Measurements from ENCODE around the gene TBX18.

TBX18 gene

DNA sequence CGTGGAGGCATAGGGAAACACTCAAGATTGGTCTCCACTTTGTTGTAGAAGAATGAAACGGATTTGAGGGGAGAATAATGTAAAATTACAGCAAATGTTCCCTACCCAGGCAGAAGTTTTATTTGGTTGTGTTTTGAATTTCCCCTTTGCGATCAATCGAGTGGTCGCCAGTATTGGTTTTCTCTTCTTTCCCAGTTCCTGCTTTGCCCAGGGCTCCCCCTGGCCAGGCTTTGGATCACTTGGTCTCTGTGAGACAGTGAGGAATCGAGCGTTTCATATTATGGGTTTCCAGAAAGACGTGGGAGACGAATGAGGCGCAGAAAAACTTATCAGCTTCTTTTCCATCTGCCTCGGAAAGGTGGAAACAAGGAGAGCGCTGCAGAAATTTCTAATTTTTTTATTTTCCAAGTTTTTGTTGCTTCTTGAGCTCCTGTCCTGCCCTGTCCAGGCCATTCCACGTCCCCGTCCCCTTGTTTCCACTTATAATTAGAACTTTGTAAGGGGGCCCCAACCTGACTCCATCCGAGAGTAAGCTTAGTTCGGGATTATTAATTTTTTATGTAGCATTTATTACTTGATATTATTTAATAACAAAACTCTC lies 7.5 kb upstream of the TBX18 start:
- no peak overlapping the region for H3K27ac ChIP-seq (ENCODE audit: low read depth, low read length)
- no peak overlapping the region for H3K4me2 ChIP-seq (ENCODE audit: low read length)
- H3K9me3 ChIP-seq (ENCODE audit: control insufficient read depth, insufficient read depth, low read length) = peaks cover 2% of the 10 kb centered on the region; the same call in 1 of the 2 replicates
- H3K4me1 ChIP-seq (ENCODE audit: control insufficient read depth, low read length) = no peaks in the 10 kb centered on the region
- H3K4me3 ChIP-seq (ENCODE audit: low read length) = no peak overlapping the region
- no peaks in the 10 kb centered on the region for H3K9me2 ChIP-seq (replicated peaks; ENCODE audit: control insufficient read depth, low read length)
- no peaks in the 10 kb centered on the region for H3F3A ChIP-seq (ENCODE audit: control insufficient read depth, insufficient read depth)
- no peaks in the 10 kb centered on the region for H4K20me1 ChIP-seq (ENCODE audit: control insufficient read depth, insufficient read depth, low read depth, low read length)
- no peaks in the 10 kb centered on the region for H3K36me3 ChIP-seq (ENCODE audit: control insufficient read depth, low read length)
- TF ChIP-seq, protein P1, sequence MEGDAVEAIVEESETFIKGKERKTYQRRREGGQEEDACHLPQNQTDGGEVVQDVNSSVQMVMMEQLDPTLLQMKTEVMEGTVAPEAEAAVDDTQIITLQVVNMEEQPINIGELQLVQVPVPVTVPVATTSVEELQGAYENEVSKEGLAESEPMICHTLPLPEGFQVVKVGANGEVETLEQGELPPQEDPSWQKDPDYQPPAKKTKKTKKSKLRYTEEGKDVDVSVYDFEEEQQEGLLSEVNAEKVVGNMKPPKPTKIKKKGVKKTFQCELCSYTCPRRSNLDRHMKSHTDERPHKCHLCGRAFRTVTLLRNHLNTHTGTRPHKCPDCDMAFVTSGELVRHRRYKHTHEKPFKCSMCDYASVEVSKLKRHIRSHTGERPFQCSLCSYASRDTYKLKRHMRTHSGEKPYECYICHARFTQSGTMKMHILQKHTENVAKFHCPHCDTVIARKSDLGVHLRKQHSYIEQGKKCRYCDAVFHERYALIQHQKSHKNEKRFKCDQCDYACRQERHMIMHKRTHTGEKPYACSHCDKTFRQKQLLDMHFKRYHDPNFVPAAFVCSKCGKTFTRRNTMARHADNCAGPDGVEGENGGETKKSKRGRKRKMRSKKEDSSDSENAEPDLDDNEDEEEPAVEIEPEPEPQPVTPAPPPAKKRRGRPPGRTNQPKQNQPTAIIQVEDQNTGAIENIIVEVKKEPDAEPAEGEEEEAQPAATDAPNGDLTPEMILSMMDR (IDR thresholded peaks at IDR 0.05; ENCODE audit: low read depth, low read length, poor library complexity, severe bottlenecking) = no peak
- no peak for TF ChIP-seq EZH2phosphoT487 (IDR thresholded peaks at IDR 0.05; ENCODE audit: borderline replicate concordance, low read length)
- no peaks in the 10 kb centered on the region for H3K27me3 ChIP-seq (ENCODE audit: control insufficient read depth, low read length)
- no peaks in the 10 kb centered on the region for H3K79me2 ChIP-seq (ENCODE audit: control insufficient read depth, low read length)

DNA sequence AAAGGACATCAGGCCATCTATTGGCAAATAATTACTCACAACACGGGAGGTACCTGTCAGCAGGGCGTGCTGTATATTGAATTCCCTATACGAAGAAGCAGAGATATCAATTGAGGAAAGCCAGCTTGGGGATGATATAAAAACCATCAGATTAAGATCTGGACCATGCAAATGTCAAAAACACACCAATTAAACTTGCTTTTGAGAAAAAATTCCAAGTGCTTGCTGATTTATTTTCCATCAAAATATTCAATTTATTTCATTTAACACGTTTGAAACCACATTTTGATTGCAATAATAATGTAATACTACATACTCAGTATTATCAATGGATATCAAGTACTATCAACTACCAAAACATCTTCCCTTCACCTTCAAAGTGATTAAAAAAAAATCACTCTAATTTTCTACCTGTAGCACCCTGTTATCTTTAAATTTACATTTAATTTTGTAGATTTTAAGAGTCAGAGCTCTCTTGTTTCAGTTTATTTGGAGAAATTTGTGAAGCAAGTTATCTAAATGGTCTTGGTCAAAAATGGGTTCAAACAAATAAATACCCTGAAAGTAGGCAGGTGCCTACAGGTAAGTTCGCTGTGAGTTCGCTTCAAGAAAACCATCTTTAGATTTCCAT lies 6.8 kb upstream of the TBX18 start:
- Histone ChIP-seq H3K36me3 (ENCODE audit: control insufficient read depth, low read length) (no peaks in the 10 kb centered on the region), H3F3A (ENCODE audit: control insufficient read depth, insufficient read depth) (no peaks in the 10 kb centered on the region), H3K9me2 (replicated peaks; ENCODE audit: control insufficient read depth, low read length) (no peaks in the 10 kb centered on the region), H3K27ac (ENCODE audit: low read depth, low read length) (no peak overlapping the region), H3K4me2 (ENCODE audit: low read length) (no peak overlapping the region), H3K27me3 (ENCODE audit: control insufficient read depth, low read length) (no peaks in the 10 kb centered on the region), H3K4me3 (ENCODE audit: low read length) (no peak overlapping the region), H3K79me2 (ENCODE audit: control insufficient read depth, low read length) (no peaks in the 10 kb centered on the region), H3K9me3 (ENCODE audit: control insufficient read depth, insufficient read depth, low read length) (peaks cover 2% of the 10 kb centered on the region; the same call in 1 of the 2 replicates), H4K20me1 (ENCODE audit: control insufficient read depth, insufficient read depth, low read depth, low read length) (no peaks in the 10 kb centered on the region), H3K4me1 (ENCODE audit: control insufficient read depth, low read length) (no peaks in the 10 kb centered on the region)
- TF ChIP-seq EZH2phosphoT487 (IDR thresholded peaks at IDR 0.05; ENCODE audit: borderline replicate concordance, low read length) = no peak
- TF ChIP-seq, protein P1 (IDR thresholded peaks at IDR 0.05; ENCODE audit: low read depth, low read length, poor library complexity, severe bottlenecking) = no peak

GRCh38 chr6:84770521-84770920 lies 6.1 kb upstream of the TBX18 start:
- no peaks in the 10 kb centered on the region for H4K20me1 ChIP-seq (ENCODE audit: control insufficient read depth, insufficient read depth, low read depth, low read length)

More at GRCh38 chr6:84770521-84770920, 6.1 kb upstream of the TBX18 start:
- Histone ChIP-seq H3K79me2 (ENCODE audit: control insufficient read depth, low read length) (no peaks in the 10 kb centered on the region), H3K27me3 (ENCODE audit: control insufficient read depth, low read length) (no peaks in the 10 kb centered on the region), H3K36me3 (ENCODE audit: control insufficient read depth, low read length) (no peaks in the 10 kb centered on the region), H3F3A (ENCODE audit: control insufficient read depth, insufficient read depth) (no peaks in the 10 kb centered on the region), H3K27ac (ENCODE audit: low read depth, low read length) (no peak overlapping the region), H3K4me2 (ENCODE audit: low read length) (no peak overlapping the region), H3K9me3 (ENCODE audit: control insufficient read depth, insufficient read depth, low read length) (peaks cover 2% of the 10 kb centered on the region; the same call in 1 of the 2 replicates), H3K4me1 (ENCODE audit: control insufficient read depth, low read length) (no peaks in the 10 kb centered on the region), H3K9me2 (replicated peaks; ENCODE audit: control insufficient read depth, low read length) (no peaks in the 10 kb centered on the region), H3K4me3 (ENCODE audit: low read length) (no peak overlapping the region)
- TF ChIP-seq, protein P1 (IDR thresholded peaks at IDR 0.05; ENCODE audit: low read depth, low read length, poor library complexity, severe bottlenecking) = no peak
- TF ChIP-seq EZH2phosphoT487 (IDR thresholded peaks at IDR 0.05; ENCODE audit: borderline replicate concordance, low read length) = no peak
